Naive thymus-derived CD8-positive, alpha-beta T cell (primary cell): Measurements from ENCODE around the gene SLC45A2. TPM values are rescaled to one million over a fixed set of nuclear protein-coding genes. Genes with fewer than 3 reads are reported as not detected.
A peak's percentile ranks its signal among the peaks of the same experiment; 100 is the strongest.
"Not testable (repeated sequence)": the region's sequence is repeated elsewhere in the genome, so short reads cannot be mapped to it uniquely, and the experiment has no call there.

Experiments
- ATAC-seq, 2 donors: fragments of 150-1000 bp; cut with Tn5 transposase in 1 of 2; sonication (Bioruptor Pico), chemical (Tn5 transposase) in 1 of 2; 1 replicate in 1 of 2; 2 replicates in 1 of 2; pipeline ENCODE4 v1.10.0; 2021; ENCODE audit warnings: mild to moderate bottlenecking in 2 of 2, moderate library complexity in 2 of 2
- POLR2A ChIA-PET: fragments of 350-600 bp; sonication (Branson Sonifier 250); formaldehyde crosslinking; loops from one replicate; lab custom pipeline; 2021; ENCODE audit warnings: antibody characterized with exemption; lab: Charles Lee
- DNase-seq, 10 donors: peaks; one replicate each; pipeline versions ENCODE4 v3.0.0 to v3.0.0-alpha.2; 2020 to 2022
- H3K27ac Mint-ChIP-seq, 10 donors: one replicate each; pipeline ENCODE4 v1.8.0; 2020 to 2022; ENCODE audit warnings: mild to moderate bottlenecking in 10 of 10, mixed read lengths in 10 of 10, moderate library complexity in 4 of 10, inconsistent platforms in 1 of 10
- H3K27me3 Mint-ChIP-seq, 5 donors: one replicate each; pipeline ENCODE4 v1.8.0; 2021 to 2022; ENCODE audit warnings: mixed read lengths in 5 of 5
- H3K36me3 Mint-ChIP-seq, 3 donors: one replicate each; pipeline ENCODE4 v1.8.0; 2020 to 2022; ENCODE audit warnings: mixed read lengths in 3 of 3, mild to moderate bottlenecking in 2 of 3, inconsistent platforms in 1 of 3
- H3K4me1 Mint-ChIP-seq, 4 donors: one replicate each; pipeline ENCODE4 v1.8.0; 2021 to 2022; ENCODE audit warnings: mixed read lengths in 4 of 4
- H3K4me3 Mint-ChIP-seq, 10 donors: one replicate each; pipeline ENCODE4 v1.8.0; 2020 to 2022; ENCODE audit warnings: mild to moderate bottlenecking in 10 of 10, mixed read lengths in 10 of 10, moderate library complexity in 6 of 10, inconsistent platforms in 1 of 10
- H3K9me3 Mint-ChIP-seq, 9 donors: one replicate each; pipeline ENCODE4 v1.8.0; 2020 to 2022; ENCODE audit warnings: mixed read lengths in 9 of 9, mild to moderate bottlenecking in 3 of 9, inconsistent platforms in 1 of 9, moderate library complexity in 1 of 9
- polyA plus RNA-seq, 3 donors: library from polyadenylated mRNA; unstranded; fragments of 300-500 nt; fragmentation: Illumina TruSeq; gene quantifications; one replicate each; pipeline ENCODE4 v1.2.3, GENCODE V29; 2021
- total RNA-seq, 8 experiments: library from RNA in 2 of 8; stranded (reverse) in 2 of 8; gene quantifications; one replicate each; pipeline ENCODE4 v1.2.3 and lab custom pipeline; 2021 to 2026

The SLC45A2 gene
- total and polyA plus RNA-seq, 5 experiments from 2014 or later: 0.93 TPM; not detected in 4

GRCh38 chr5:33931136-33931535 is 53.4 kb downstream of the SLC45A2 start:
- H3K4me3 Mint-ChIP-seq: no peak overlapping the region
- H3K27me3 Mint-ChIP-seq: peaks cover 4 to 24% (median 16%) of the 10 kb centered on the region in 5 donors
- POLR2A ChIA-PET: no interaction called here
- no peaks in the 10 kb centered on the region for H3K36me3 Mint-ChIP-seq
- H3K27ac Mint-ChIP-seq: no peak overlapping the region
- ATAC-seq (no peak), DNase-seq (no peak)
- peaks cover 0 to 2% (median 0%) of the 10 kb centered on the region in 4 donors for H3K4me1 Mint-ChIP-seq
- no peaks in the 10 kb centered on the region for H3K9me3 Mint-ChIP-seq

GRCh38 chr5:33929925-33930690 is 54.4 kb downstream of the SLC45A2 start:
- Mint-ChIP-seq H3K36me3 (no peaks in the 10 kb centered on the region), H3K4me1 (no peaks in the 10 kb centered on the region), H3K27me3 (peaks cover 3 to 16% (median 12%) of the 10 kb centered on the region in 5 donors), H3K4me3 (no peak overlapping the region), H3K27ac (no peak overlapping the region), H3K9me3 (no peaks in the 10 kb centered on the region)
- ATAC-seq: no peak
- DNase-seq: no peak
- POLR2A ChIA-PET: no interaction called here

- no peak overlapping the region for H3K27ac Mint-ChIP-seq
- H3K9me3 Mint-ChIP-seq: no peaks in the 10 kb centered on the region
- ATAC-seq: no peak
- no peaks in the 10 kb centered on the region for H3K4me1 Mint-ChIP-seq
- H3K36me3 Mint-ChIP-seq: no peaks in the 10 kb centered on the region
- DNase-seq: no peak
- no peak overlapping the region for H3K4me3 Mint-ChIP-seq
- POLR2A ChIA-PET: no interaction called here
- H3K27me3 Mint-ChIP-seq: peaks cover 2 to 18% (median 10%) of the 10 kb centered on the region in 5 donors
These were observed 56.2 kb downstream of the SLC45A2 start for GRCh38 chr5:33928283-33928682.

- no peaks in the 10 kb centered on the region for H3K36me3 Mint-ChIP-seq
- H3K9me3 Mint-ChIP-seq: no peaks in the 10 kb centered on the region
- ATAC-seq: no peak
- no peak overlapping the region for H3K4me3 Mint-ChIP-seq
- peak overlapping the region in 1 of 10 donors; percentile 27 for H3K27ac Mint-ChIP-seq
- no peak for DNase-seq
- POLR2A ChIA-PET: no interaction called here
- H3K4me1 Mint-ChIP-seq: no peaks in the 10 kb centered on the region
- peaks cover 0 to 24% (median 10%) of the 10 kb centered on the region in 5 donors for H3K27me3 Mint-ChIP-seq
These were observed 56.8 kb downstream of the SLC45A2 start for GRCh38 chr5:33927685-33928084.

GRCh38 chr5:33925278-33925677 is 59.2 kb downstream of the SLC45A2 start:
- DNase-seq: no peak
- Mint-ChIP-seq H3K27ac (no peak overlapping the region), H3K9me3 (peaks cover 0 to 8% (median 4%) of the 10 kb centered on the region in 9 donors), H3K27me3 (peaks cover 6 to 31% (median 10%) of the 10 kb centered on the region in 5 donors), H3K36me3 (peaks cover 0 to 4% (median 0%) of the 10 kb centered on the region in 3 donors), H3K4me3 (no peak overlapping the region), H3K4me1 (no peaks in the 10 kb centered on the region)
- POLR2A ChIA-PET: no interaction called here
- no peak for ATAC-seq

GRCh38 chr5:33921002-33921401 is 63.5 kb downstream of the SLC45A2 start:
- no peak for DNase-seq
- POLR2A ChIA-PET: no interaction called here
- Mint-ChIP-seq H3K4me3 (no peak overlapping the region), H3K27ac (no peak overlapping the region), H3K4me1 (no peaks in the 10 kb centered on the region), H3K36me3 (peaks cover 0 to 37% (median 4%) of the 10 kb centered on the region in 3 donors), H3K27me3 (peaks cover 9 to 34% (median 15%) of the 10 kb centered on the region in 5 donors), H3K9me3 (peaks cover 6 to 47% (median 30%) of the 10 kb centered on the region in 9 donors)
- ATAC-seq: no peak

- POLR2A ChIA-PET, H3K4me3 Mint-ChIP-seq, H3K27ac Mint-ChIP-seq, DNase-seq, H3K4me1 Mint-ChIP-seq, ATAC-seq: not testable (repeated sequence)
- H3K9me3 Mint-ChIP-seq: peaks cover 6 to 56% (median 38%) of the 10 kb centered on the region in 9 donors
- peaks cover 0 to 40% (median 7%) of the 10 kb centered on the region in 3 donors for H3K36me3 Mint-ChIP-seq
- H3K27me3 Mint-ChIP-seq: peaks cover 0 to 12% (median 5%) of the 10 kb centered on the region in 5 donors
These were observed 69.6 kb downstream of the SLC45A2 start for GRCh38 chr5:33914844-33915243.

- Mint-ChIP-seq H3K9me3 (peaks cover 15 to 74% (median 53%) of the 10 kb centered on the region in 9 donors), H3K27me3 (peaks cover 2 to 19% (median 10%) of the 10 kb centered on the region in 5 donors), H3K36me3 (peaks cover 0 to 46% (median 21%) of the 10 kb centered on the region in 3 donors)
- POLR2A ChIA-PET, H3K4me1 Mint-ChIP-seq, ATAC-seq, H3K4me3 Mint-ChIP-seq, H3K27ac Mint-ChIP-seq, DNase-seq: not testable (repeated sequence)
These were observed 78.2 kb downstream of the SLC45A2 start for GRCh38 chr5:33906248-33906647.

- no peaks in the 10 kb centered on the region for H3K4me1 Mint-ChIP-seq
- peaks cover 15 to 75% (median 56%) of the 10 kb centered on the region in 9 donors for H3K9me3 Mint-ChIP-seq
- peaks cover 0 to 47% (median 21%) of the 10 kb centered on the region in 3 donors for H3K36me3 Mint-ChIP-seq
- H3K4me3 Mint-ChIP-seq: no peak overlapping the region
- DNase-seq (no peak), ATAC-seq (no peak)
- no peak overlapping the region for H3K27ac Mint-ChIP-seq
- H3K27me3 Mint-ChIP-seq: peaks cover 2 to 19% (median 10%) of the 10 kb centered on the region in 5 donors
- POLR2A ChIA-PET: no interaction called here
These were observed 79.1 kb downstream of the SLC45A2 start for GRCh38 chr5:33905381-33905780.

GRCh38 chr5:33903118-33903517 is 81.4 kb downstream of the SLC45A2 start:
- Mint-ChIP-seq H3K9me3 (peaks cover 11 to 65% (median 46%) of the 10 kb centered on the region in 9 donors), H3K4me1 (peaks cover 0 to 15% (median 3%) of the 10 kb centered on the region in 4 donors), H3K27ac (no peak overlapping the region), H3K27me3 (peaks cover 0 to 6% (median 0%) of the 10 kb centered on the region in 5 donors), H3K36me3 (peaks cover 0 to 40% (median 18%) of the 10 kb centered on the region in 3 donors), H3K4me3 (no peak overlapping the region)
- ATAC-seq (no peak), DNase-seq (no peak)
- POLR2A ChIA-PET: no interaction called here

- H3K4me3 Mint-ChIP-seq: no peak overlapping the region
- H3K27me3 Mint-ChIP-seq: peaks cover 0 to 14% (median 9%) of the 10 kb centered on the region in 5 donors
- DNase-seq (no peak), ATAC-seq (no peak)
- POLR2A ChIA-PET: no interaction called here
- H3K27ac Mint-ChIP-seq: no peak overlapping the region
- peaks cover 0 to 30% (median 5%) of the 10 kb centered on the region in 3 donors for H3K36me3 Mint-ChIP-seq
- H3K4me1 Mint-ChIP-seq: peaks cover 0 to 15% (median 3%) of the 10 kb centered on the region in 4 donors
- H3K9me3 Mint-ChIP-seq: peaks cover 6 to 47% (median 34%) of the 10 kb centered on the region in 9 donors
These were observed 83.3 kb downstream of the SLC45A2 start for GRCh38 chr5:33901156-33901555.
